ENCODE measurements around the gene AP3M1. TPM values are rescaled to one million over a fixed set of nuclear protein-coding genes. Genes with fewer than 3 reads are reported as not detected.

The AP3M1 gene
- total and polyA plus RNA-seq, 8 donors = 3.5 to 28.1 (median 11.5) TPM

GRCh38 chr10:74186678-74187077, 36.0 kb upstream of the AP3M1 start:
- Histone ChIP-seq H3K9me3 (no peaks in the 10 kb centered on the region), H3K27me3 (no peaks in the 10 kb centered on the region), H3K27ac (no peak overlapping the region), H3K36me3 (no peaks in the 10 kb centered on the region), H3K4me1 (peaks cover 11 to 21% (median 14%) of the 10 kb centered on the region in 4 donors), H3K4me3 (no peak overlapping the region)
- intact Hi-C loops (cut with DNase I; ENCODE audit: low total_unique reads) = no loop called here
- TF ChIP-seq CTCF (IDR thresholded peaks at IDR 0.05) (no peak), POLR2AphosphoS5 (IDR thresholded peaks at IDR 0.05) (no peak), POLR2A (IDR thresholded peaks at IDR 0.05) (no peak), EP300 (IDR thresholded peaks at IDR 0.05) (no peak)
- DNase-seq = no peak

GRCh38 chr10:74179111-74179710, 28.6 kb upstream of the AP3M1 start:
- intact Hi-C loops (cut with DNase I; ENCODE audit: low total_unique reads) = no loop called here
- WGBS, 5 donors = 71 to 93% (median 88%) methylated on average over 2 of the region's 2 CpGs
- H3K36me3 ChIP-seq = no peaks in the 10 kb centered on the region
- H3K9me3 ChIP-seq = no peaks in the 10 kb centered on the region
- TF ChIP-seq POLR2A (IDR thresholded peaks at IDR 0.05) (no peak), POLR2AphosphoS5 (IDR thresholded peaks at IDR 0.05) (no peak), CTCF (IDR thresholded peaks at IDR 0.05) (no peak)
- H3K4me3 ChIP-seq = no peak overlapping the region
- peaks cover 5 to 27% (median 15%) of the 10 kb centered on the region in 4 donors for H3K4me1 ChIP-seq
- no peak for DNase-seq
- H3K27me3 ChIP-seq = no peaks in the 10 kb centered on the region
- no peak overlapping the region for H3K27ac ChIP-seq

GRCh38 chr10:74178042-74178791, 27.6 kb upstream of the AP3M1 start:
- H3K9me3 ChIP-seq = no peaks in the 10 kb centered on the region
- intact Hi-C loops (cut with DNase I; ENCODE audit: low total_unique reads) = no loop called here

GRCh38 chr10:74177140-74177677, 26.6 kb upstream of the AP3M1 start:
- 6 to 11% (median 9%) methylated on average over 12 to 13 of the region's 13 CpGs for WGBS, 5 donors
- no peak for TF ChIP-seq POLR2AphosphoS5 (IDR thresholded peaks at IDR 0.05)
- no peak for TF ChIP-seq EP300 (IDR thresholded peaks at IDR 0.05)
- TF ChIP-seq CTCF (IDR thresholded peaks at IDR 0.05) = no peak
- no peak for TF ChIP-seq POLR2A (IDR thresholded peaks at IDR 0.05)
- H3K4me3 ChIP-seq = peak overlapping the region; percentile 57 to 73 (median 72)
- peak in 1 of 2 donors; percentile 76 for DNase-seq
- peak overlapping the region; percentile 87 to 92 (median 91) for H3K27ac ChIP-seq
- no peaks in the 10 kb centered on the region for H3K36me3 ChIP-seq
- intact Hi-C loops (cut with DNase I; ENCODE audit: low total_unique reads) = no loop called here
- H3K4me1 ChIP-seq = peaks cover 5 to 25% (median 15%) of the 10 kb centered on the region in 4 donors
- no peaks in the 10 kb centered on the region for H3K9me3 ChIP-seq
- no peaks in the 10 kb centered on the region for H3K27me3 ChIP-seq

More at GRCh38 chr10:74178042-74178791, 27.6 kb upstream of the AP3M1 start:
- 89 to 91% (median 90%) methylated on average over 5 of the region's 5 CpGs for WGBS, 5 donors
- Histone ChIP-seq H3K27me3 (no peaks in the 10 kb centered on the region), H3K4me3 (no peak overlapping the region), H3K36me3 (no peaks in the 10 kb centered on the region), H3K4me1 (peaks cover 5 to 27% (median 15%) of the 10 kb centered on the region in 4 donors), H3K27ac (no peak overlapping the region)
- no peak for DNase-seq
- TF ChIP-seq CTCF (IDR thresholded peaks at IDR 0.05) = no peak
